Activated T-cell treated with anti-CD3 and anti-CD28 coated beads, Interleukin-2, amount 50 U/mL, for 48 hours (primary cell): ENCODE measurements around the gene GRB10.

Experiments used
- DNase-seq, 2 experiments: peaks; one replicate each; pipeline ENCODE4 v3.0.0-alpha.2; 2020

Gene GRB10

GRCh38 chr7:50714857-50715256 is 67.8 kb downstream of the GRB10 start:
- no peak for DNase-seq

DNA sequence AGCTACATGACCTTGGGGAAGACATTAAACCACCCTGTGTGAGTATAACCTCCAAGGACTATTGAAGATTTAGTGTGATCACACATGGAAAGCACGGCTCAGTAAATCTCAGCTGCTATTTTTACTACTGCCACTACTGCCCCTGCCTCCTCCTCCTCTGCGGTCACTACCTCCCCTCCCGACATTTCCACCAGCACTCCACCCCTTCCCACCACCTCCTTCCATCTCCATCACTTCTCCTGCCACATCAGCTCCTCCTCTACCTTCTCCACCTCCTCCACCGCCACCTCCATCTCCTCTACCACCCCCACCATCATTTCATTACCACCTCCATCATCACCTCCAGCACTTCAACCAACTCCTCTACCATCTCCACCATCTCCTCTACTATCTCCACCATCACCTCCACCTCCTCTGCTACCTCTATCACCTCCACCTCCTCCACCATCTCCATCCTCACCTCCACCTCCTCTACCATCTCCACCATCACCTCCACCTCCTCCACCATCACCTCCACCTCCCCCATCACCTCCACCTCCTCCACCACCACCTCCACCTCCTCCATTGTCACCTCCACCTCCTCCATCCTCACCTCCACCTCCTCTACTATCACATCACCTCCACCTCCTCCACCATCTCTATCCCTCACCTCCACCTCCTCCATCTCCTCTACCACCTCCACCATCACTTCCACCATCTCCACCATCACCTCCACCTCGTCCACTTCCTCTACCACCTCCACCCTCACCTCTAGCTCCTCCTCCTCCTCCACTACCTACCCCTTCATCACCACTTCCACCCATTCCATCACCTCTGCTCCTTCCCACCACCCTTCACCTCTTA is 69.4 kb downstream of the GRB10 start:
- no peak for DNase-seq

DNA sequence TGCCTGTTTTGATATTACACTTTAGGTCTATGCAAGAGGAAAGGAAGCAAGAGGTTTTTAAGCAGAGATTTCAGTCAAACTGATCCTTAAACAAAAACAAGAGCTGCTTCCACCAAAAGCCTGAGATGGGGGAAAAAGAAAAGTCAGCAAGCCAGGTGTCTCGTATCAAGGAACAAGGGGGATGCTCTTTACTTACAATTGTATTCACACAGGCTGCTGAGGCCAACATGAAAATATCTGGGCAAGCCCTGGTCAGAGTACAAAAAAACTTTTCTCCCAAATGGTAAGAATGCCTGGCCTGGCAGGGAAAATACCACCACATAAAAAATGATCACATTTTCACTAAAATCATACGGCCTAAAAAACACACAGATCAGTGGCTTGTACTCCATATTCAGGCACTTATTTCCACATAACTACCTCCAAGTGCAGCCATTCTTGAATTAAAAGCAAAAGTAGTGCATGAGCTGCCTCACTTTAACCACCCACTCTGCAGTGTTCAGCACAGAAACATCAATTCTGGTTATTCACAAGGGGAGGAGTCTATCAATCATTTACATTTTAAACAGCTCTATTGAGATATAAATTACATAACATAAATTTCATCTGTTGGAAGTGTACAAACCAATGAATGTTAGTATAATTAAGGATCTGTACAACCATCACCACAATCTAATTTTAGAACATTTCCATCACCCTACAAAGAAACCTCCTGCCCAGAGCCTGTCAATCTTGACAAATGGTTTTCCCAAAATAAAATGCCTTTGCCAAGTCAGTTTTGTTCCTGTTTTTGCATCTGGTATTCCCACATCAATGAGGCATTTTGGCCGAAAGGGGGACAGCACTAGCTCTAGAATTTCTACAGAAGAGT is 70.2 kb downstream of the GRB10 start:
- DNase-seq: no peak

- DNase-seq: no peak
These were observed 71.2 kb downstream of the GRB10 start for GRCh38 chr7:50711271-50712175.

- no peak for DNase-seq
These were observed 72.1 kb downstream of the GRB10 start for GRCh38 chr7:50710441-50711154.

DNA sequence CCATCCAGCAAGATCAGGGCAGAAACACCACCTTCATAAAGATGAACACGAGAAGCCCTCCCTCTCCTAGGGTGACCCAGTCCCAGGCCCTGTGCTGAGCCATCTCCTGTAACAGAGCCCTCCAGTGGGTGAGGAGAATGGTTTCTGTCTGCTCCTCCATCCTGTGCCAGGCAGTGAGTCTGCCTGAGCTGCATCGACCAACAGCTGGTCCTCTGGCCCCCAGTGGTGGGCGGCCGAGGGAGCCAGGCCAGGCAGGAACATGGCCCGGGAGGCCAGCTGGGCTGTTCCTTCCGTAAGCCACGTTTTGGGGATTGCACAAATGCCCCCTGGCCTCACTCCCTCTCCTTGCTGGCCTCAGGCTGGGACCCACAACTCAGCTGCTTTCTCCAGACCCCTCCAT is 73.5 kb downstream of the GRB10 start:
- DNase-seq: no peak

- no peak for DNase-seq
These were observed 75.3 kb downstream of the GRB10 start for GRCh38 chr7:50707236-50708006.

DNA sequence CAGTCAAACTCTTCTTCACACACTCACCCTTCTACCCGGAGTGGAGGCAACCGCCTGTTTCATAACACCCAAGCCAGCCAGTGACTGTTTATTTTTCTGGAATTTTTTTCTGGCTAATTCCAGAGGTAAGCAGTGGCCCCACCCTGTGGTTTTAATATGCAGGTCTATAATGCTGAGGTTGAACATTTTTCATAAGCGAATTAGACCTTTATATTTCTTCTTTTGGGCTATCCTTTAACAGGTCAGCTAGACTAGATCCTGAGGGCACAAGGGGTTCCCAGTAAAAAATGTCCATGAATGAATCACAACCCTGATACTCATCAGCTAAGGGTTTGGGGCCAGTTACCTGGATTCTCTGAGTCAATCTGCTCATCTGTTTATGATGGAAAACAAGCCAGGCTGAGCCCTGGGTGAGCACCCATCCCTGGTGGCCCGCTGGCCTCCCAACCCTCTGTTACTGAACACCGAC is 76.2 kb downstream of the GRB10 start:
- DNase-seq: no peak

DNA sequence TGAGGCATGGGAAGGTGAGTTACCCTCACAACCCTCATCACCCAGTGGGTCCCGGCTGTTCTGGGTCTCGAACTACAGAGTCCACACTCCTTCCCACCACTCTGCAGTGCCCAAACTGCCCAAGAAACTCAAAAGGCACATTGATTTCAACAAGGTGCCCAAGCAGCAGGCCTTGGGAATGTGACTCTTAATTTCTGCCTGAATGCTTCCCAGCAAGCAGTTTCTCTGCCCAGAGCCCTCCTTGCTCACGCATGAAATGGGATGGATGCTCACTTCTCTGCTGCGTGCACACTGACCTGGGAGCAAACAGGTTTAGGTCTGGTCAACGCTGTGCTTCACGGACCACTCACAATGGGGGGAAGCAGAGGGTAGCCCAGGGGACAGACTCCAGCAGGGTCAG is 77.9 kb downstream of the GRB10 start:
- DNase-seq: no peak

DNA sequence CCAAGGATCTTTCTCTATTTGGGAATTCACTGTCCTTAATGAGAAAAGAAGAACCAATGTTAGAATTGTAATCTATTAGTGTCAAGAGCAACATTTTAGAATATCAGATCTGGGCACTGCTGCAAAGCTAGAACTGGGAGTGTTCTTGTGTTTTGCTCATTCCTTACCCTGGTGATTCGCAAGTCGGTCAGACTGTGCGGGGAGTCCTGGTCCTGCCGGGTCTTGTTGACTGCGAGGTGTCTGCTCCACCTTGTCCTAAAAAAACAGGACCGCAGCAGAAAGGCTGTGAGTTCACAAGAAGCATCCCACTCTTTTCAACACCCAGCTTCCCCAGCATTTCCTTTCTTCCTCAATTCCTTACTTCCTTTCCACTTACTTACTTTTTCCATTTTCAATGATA is 79.0 kb downstream of the GRB10 start:
- no peak for DNase-seq

DNA sequence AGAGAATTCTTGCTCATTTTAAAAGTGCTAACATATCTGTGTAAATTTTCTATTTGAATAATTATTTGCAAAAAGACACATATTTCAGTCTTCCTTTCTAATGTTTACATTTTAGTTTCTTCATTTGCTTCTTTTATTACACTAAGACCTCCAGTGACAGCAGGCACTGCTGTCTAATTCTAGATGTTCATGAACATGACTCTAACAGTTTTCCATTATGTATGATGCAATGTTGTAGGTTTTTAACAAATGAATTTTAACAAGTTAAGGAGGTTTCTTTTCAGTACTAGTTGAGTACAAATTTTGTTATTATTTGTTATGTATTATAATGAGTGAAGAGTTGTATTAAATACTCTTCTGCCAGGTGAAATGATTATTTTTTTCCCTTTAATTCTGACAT is 83.6 kb downstream of the GRB10 start:
- no peak for DNase-seq

DNA sequence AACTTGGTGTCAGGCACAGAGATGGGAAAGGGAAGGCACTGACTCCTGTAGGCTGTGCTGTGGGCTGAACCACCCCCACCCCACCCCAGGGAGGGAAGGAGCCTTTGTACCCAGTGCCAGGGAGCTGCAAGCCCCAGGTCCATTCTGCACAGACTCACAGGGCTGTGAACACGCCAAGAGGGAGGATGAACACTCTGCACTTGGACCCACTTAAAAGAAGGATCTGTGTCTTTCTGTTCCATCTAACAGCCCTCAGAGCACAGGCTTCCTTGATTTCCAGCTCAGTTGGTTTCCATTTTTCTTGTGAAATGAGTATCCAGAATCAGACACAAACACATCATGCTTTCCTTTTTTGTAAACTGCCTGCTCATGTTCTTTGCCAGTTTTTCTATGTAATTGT is 84.9 kb downstream of the GRB10 start:
- no peak for DNase-seq

- DNase-seq: no peak
These were observed 85.7 kb downstream of the GRB10 start for GRCh38 chr7:50696810-50697582.

- DNase-seq: no peak
These were observed 87.7 kb downstream of the GRB10 start for GRCh38 chr7:50695026-50695425.

GRCh38 chr7:50693455-50694130 is 89.1 kb downstream of the GRB10 start:
- no peak for DNase-seq

DNA sequence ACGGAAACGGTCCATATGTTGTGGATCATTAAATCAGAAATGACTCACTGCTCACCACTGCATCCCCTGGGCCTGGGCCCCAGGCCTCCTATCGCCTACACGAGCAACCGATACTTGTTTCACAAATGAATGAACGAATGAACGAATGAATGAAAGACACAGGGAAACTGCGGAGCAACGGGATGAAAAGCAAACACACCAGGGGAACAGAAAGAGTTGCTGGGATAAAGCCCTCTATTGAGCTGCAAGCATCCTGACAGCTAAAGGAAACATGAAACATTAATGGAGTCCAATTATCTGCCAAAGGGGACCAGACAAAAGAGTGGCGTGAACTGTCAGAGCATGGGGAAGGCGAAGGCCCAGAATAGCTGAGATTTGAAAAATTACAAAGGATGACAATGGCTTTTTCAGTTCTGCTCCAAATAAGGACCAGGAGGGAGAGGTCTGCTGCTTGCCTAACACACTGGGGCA is 92.1 kb downstream of the GRB10 start:
- DNase-seq: no peak

DNA sequence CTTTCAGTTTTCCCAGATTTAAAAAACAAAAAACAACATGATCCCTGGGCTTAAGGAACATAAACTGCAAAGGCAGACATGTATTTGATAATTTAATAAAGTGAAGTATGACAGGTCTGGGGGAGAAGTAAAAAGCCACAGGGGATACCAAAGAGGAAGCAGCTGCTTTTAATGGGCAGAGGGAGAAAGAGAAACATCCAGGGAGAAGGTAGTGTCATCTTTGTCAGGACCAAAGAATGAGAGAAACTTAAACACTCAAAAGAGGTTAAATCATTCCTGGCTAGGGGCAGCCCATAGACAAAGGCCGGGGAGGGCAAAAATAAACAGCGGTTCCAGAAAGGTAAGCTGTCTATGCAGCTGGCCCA is 94.5 kb downstream of the GRB10 start:
- no peak for DNase-seq

DNA sequence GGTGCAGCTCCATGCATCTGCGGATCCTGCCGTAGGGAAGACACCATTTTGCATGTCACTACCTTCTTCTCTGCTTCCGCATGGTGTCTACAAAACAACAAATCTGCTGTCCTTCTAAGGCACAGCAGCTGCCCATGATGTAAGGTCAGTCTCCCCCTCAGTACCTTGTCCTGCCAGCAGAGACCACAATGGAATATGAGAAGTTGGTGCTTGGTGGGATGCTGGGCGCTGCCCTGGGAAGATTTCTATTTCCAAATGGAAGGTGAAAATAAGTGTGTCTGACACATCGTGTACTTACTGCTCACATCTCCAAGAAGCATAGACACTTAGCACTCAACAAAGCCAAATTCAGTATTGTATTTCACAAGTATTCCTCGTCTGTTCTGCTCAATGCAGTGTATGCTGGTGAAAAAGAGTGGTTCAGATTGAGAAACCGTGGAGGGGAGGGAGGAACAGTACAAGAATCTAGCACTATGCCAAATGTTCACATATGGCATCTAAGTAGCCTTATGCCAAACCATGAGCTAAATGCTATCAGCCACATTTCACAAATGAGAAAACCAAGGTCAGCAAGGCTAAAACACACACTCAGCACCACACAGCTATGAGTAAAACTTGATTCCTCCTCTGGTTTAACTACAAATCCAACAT is 95.0 kb downstream of the GRB10 start:
- no peak for DNase-seq

GRCh38 chr7:50687096-50687495 is 95.6 kb downstream of the GRB10 start:
- DNase-seq: no peak
